ENCODE data around the gene OSTF1. TPM values are rescaled to one million over a fixed set of nuclear protein-coding genes. Genes with fewer than 3 reads are reported as not detected.

The OSTF1 gene
- total RNA-seq, 1 donor from 2014 or later: 87.5 TPM

DNA sequence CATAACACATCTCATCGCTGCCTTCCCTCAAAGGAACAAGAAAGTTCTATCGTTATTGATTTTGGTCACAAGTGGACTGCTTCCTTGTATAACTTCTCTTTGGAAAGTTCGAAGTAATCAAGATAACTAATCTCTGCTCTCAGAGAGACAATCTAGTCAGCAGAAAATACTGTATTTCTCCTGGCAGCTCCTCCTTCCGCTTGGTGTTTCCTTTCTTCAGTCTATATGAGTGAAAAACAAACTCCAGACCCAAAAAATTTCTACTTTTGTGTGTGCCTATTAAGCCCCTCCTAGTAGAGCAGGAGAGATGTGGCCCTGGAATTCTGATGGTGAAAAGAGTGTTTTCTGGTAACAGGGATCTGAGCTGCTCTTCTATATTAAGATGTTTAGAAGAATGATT lies 24.5 kb downstream of the OSTF1 start:
- Mint-ChIP-seq H3K9me3 (peaks cover 1% of the 10 kb centered on the region), H3K27me3 (ENCODE audit: low read depth) (no peaks in the 10 kb centered on the region), H3K4me3 (ENCODE audit: low read depth) (no peak overlapping the region), H3K36me3 (ENCODE audit: low read depth) (peaks cover 32% of the 10 kb centered on the region), H3K27ac (no peak overlapping the region), H3K4me1 (ENCODE audit: low read depth) (peaks cover 50% of the 10 kb centered on the region)
- DNase-seq (ENCODE audit: low spot score): no peak
- intact Hi-C loops (cut with micrococcal nuclease): no loop called here

GRCh38 chr9:75116306-75116705 lies 28.0 kb downstream of the OSTF1 start:
- no peak for DNase-seq (ENCODE audit: low spot score)
- peaks cover 54% of the 10 kb centered on the region for H3K36me3 Mint-ChIP-seq (ENCODE audit: low read depth)
- H3K4me3 Mint-ChIP-seq (ENCODE audit: low read depth): no peak overlapping the region
- peaks cover 58% of the 10 kb centered on the region for H3K4me1 Mint-ChIP-seq (ENCODE audit: low read depth)
- intact Hi-C loops (cut with micrococcal nuclease): no loop called here
- H3K27ac Mint-ChIP-seq: no peak overlapping the region
- H3K27me3 Mint-ChIP-seq (ENCODE audit: low read depth): no peaks in the 10 kb centered on the region
- peaks cover 11% of the 10 kb centered on the region for H3K9me3 Mint-ChIP-seq

DNA sequence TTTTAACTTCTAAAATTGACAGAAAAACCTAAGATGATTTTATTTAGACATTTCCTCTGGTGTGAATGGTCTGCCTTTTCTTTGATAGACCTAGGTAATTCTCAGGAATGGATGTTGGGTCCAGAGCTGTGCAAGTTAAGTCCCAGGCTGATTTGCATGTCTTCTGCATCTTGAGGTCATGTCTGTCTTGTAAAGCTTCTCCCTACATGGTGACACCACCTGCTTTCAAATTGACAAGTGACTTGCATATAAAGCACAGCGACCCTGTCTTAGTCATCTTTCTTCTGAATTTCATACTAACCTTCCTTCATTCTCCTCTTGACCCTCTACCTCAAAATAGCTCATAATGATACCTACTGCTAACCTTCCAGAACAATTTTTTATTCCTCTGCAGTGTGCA lies 29.2 kb downstream of the OSTF1 start:
- DNase-seq (ENCODE audit: low spot score): no peak
- Mint-ChIP-seq H3K36me3 (ENCODE audit: low read depth) (peaks cover 64% of the 10 kb centered on the region), H3K27ac (peak overlapping the region; percentile 74), H3K27me3 (ENCODE audit: low read depth) (no peaks in the 10 kb centered on the region), H3K4me3 (ENCODE audit: low read depth) (no peak overlapping the region), H3K4me1 (ENCODE audit: low read depth) (peaks cover 54% of the 10 kb centered on the region), H3K9me3 (peaks cover 11% of the 10 kb centered on the region)
- intact Hi-C loops (cut with micrococcal nuclease): loop anchor here (1.0 kb wide), 2 partner anchors 28 to 31 kb away; no protein-coding TSS in a partner anchor

- no peaks in the 10 kb centered on the region for H3K27me3 Mint-ChIP-seq (ENCODE audit: low read depth)
- peaks cover 11% of the 10 kb centered on the region for H3K9me3 Mint-ChIP-seq
- H3K27ac Mint-ChIP-seq: peak overlapping the region; percentile 10
- H3K4me1 Mint-ChIP-seq (ENCODE audit: low read depth): peaks cover 50% of the 10 kb centered on the region
- no peak overlapping the region for H3K4me3 Mint-ChIP-seq (ENCODE audit: low read depth)
- DNase-seq (ENCODE audit: low spot score): no peak
- intact Hi-C loops (cut with micrococcal nuclease): no loop called here
- peaks cover 67% of the 10 kb centered on the region for H3K36me3 Mint-ChIP-seq (ENCODE audit: low read depth)
Measured at GRCh38 chr9:75120686-75121085, 32.4 kb downstream of the OSTF1 start.

DNA sequence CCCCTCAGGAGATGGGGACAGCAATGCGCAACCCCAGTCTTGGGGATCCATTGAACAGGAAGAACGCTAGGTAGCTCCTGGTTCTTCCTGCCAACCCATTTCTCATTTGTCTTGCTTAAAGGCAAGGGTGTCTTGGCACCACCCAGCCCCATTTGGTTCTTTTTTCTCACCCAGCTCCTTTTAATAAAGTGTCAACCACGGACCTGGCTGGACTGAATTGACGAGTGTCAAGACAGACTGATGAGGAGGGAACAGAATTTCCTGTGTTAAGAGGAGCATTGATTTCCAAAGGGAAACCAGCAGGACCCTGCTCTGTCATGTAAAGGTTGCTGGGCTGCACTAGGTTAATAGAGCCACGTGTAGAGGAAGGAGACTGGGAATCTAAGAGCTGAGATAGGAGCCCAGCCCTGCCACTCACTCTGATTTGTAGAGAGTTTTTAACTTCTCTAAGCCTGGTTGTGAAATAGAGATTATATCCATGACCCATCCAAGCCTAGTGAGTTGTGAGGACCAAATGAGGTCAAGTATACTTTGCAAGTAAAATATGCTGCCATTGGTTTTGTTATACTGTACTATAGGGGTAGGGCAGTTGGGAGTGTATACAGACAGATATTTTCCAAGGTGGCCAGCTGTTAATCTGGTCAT lies 33.7 kb downstream of the OSTF1 start:
- H3K4me3 Mint-ChIP-seq (ENCODE audit: low read depth): no peak overlapping the region
- H3K27ac Mint-ChIP-seq: no peak overlapping the region
- no peak for DNase-seq (ENCODE audit: low spot score)
- peaks cover 45% of the 10 kb centered on the region for H3K4me1 Mint-ChIP-seq (ENCODE audit: low read depth)
- H3K36me3 Mint-ChIP-seq (ENCODE audit: low read depth): peaks cover 63% of the 10 kb centered on the region
- intact Hi-C loops (cut with micrococcal nuclease): no loop called here
- no peaks in the 10 kb centered on the region for H3K27me3 Mint-ChIP-seq (ENCODE audit: low read depth)
- H3K9me3 Mint-ChIP-seq: peaks cover 11% of the 10 kb centered on the region

DNA sequence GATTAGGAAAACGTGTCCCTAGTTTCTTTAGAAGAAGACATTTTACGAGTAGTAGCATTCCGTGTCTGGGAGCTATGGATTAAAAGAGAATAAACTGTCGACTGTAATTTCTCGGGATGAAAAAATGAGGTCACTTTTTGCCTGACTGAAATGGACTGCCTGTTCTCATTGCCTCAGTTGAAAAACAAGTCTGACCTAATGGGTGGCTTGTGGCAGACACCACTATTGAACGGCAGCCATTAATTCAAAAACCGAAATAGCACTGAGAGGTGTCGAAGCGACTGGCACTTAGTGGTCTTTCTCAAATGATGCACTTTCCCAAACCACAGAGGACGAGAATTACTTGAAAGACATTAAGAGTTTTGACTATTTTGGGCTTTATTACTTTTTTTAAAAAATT lies 35.4 kb downstream of the OSTF1 start:
- peaks cover 51% of the 10 kb centered on the region for H3K36me3 Mint-ChIP-seq (ENCODE audit: low read depth)

DNA sequence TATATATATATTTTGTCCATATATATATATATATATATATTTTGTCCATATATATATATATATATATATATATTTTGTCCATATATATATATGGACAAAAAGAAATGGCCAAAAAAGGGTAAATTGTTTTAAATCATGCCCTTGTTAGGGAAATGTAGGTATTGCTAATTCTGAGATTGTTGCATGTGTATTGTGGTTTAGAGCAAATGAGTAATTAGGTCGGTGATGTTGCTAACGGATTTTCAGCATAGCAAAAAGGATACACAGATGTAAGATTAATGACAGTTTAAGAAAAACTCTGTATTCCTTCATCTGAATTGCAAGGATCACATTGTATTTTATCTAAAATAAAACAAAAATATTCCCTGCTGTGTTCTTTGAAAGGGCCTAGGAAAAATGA lies 40.2 kb downstream of the OSTF1 start:
- Mint-ChIP-seq H3K4me3 (ENCODE audit: low read depth) (no peak overlapping the region), H3K9me3 (no peaks in the 10 kb centered on the region), H3K4me1 (ENCODE audit: low read depth) (peaks cover 61% of the 10 kb centered on the region), H3K27me3 (ENCODE audit: low read depth) (no peaks in the 10 kb centered on the region), H3K36me3 (ENCODE audit: low read depth) (peaks cover 64% of the 10 kb centered on the region), H3K27ac (peak overlapping the region; percentile 69)
- no peak for DNase-seq (ENCODE audit: low spot score)
- intact Hi-C loops (cut with micrococcal nuclease): loop anchor here (1.0 kb wide), 2 partner anchors 20 to 24 kb away; no protein-coding TSS in a partner anchor

More for the DNA sequence above, 35.4 kb downstream of the OSTF1 start:
- no peak overlapping the region for H3K27ac Mint-ChIP-seq
- no peak for DNase-seq (ENCODE audit: low spot score)
- H3K9me3 Mint-ChIP-seq: peaks cover under 1% of the 10 kb centered on the region
- no peak overlapping the region for H3K4me3 Mint-ChIP-seq (ENCODE audit: low read depth)
- peaks cover 39% of the 10 kb centered on the region for H3K4me1 Mint-ChIP-seq (ENCODE audit: low read depth)
- no peaks in the 10 kb centered on the region for H3K27me3 Mint-ChIP-seq (ENCODE audit: low read depth)
- intact Hi-C loops (cut with micrococcal nuclease): no loop called here

GRCh38 chr9:75130172-75130571 lies 41.9 kb downstream of the OSTF1 start:
- intact Hi-C loops (cut with micrococcal nuclease): no loop called here
- Mint-ChIP-seq H3K9me3 (no peaks in the 10 kb centered on the region), H3K36me3 (ENCODE audit: low read depth) (peaks cover 69% of the 10 kb centered on the region), H3K27me3 (ENCODE audit: low read depth) (no peaks in the 10 kb centered on the region), H3K4me1 (ENCODE audit: low read depth) (peaks cover 57% of the 10 kb centered on the region), H3K27ac (no peak overlapping the region), H3K4me3 (ENCODE audit: low read depth) (no peak overlapping the region)
- DNase-seq (ENCODE audit: low spot score): no peak

GRCh38 chr9:75130621-75131230 lies 42.4 kb downstream of the OSTF1 start:
- H3K9me3 Mint-ChIP-seq: no peaks in the 10 kb centered on the region
- H3K27ac Mint-ChIP-seq: peak overlapping the region; percentile 33
- peaks cover 56% of the 10 kb centered on the region for H3K4me1 Mint-ChIP-seq (ENCODE audit: low read depth)
- H3K27me3 Mint-ChIP-seq (ENCODE audit: low read depth): no peaks in the 10 kb centered on the region
- DNase-seq (ENCODE audit: low spot score): no peak
- intact Hi-C loops (cut with micrococcal nuclease): no loop called here
- H3K4me3 Mint-ChIP-seq (ENCODE audit: low read depth): no peak overlapping the region
- H3K36me3 Mint-ChIP-seq (ENCODE audit: low read depth): peaks cover 71% of the 10 kb centered on the region

- Mint-ChIP-seq H3K4me3 (ENCODE audit: low read depth) (no peak overlapping the region), H3K9me3 (no peaks in the 10 kb centered on the region), H3K36me3 (ENCODE audit: low read depth) (peaks cover 80% of the 10 kb centered on the region), H3K27me3 (ENCODE audit: low read depth) (no peaks in the 10 kb centered on the region), H3K4me1 (ENCODE audit: low read depth) (peaks cover 56% of the 10 kb centered on the region), H3K27ac (no peak overlapping the region)
- intact Hi-C loops (cut with micrococcal nuclease): no loop called here
- no peak for DNase-seq (ENCODE audit: low spot score)
Measured at GRCh38 chr9:75131700-75132099, 43.4 kb downstream of the OSTF1 start.

GRCh38 chr9:75132244-75132643 lies 43.9 kb downstream of the OSTF1 start:
- H3K36me3 Mint-ChIP-seq (ENCODE audit: low read depth): peaks cover 86% of the 10 kb centered on the region
- no peak overlapping the region for H3K27ac Mint-ChIP-seq

DNA sequence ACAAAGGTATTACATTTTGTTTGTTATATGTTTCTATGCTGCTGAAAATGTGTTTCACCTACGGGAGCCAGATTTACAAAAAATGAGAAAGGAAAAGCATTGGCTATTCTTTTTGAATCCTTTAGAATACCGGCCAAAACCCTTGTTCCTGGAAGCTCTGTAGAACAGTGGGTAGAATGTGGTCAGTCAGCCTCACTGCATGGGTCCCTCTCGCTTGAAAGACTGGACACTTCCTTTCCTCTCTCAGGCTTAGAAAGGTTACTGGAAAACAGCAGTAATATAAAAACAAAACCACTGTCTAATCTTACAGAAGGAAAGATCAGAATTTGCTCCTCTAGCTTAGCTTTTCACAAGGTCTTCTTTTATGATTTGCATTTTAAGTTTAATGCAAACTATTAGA lies 45.1 kb downstream of the OSTF1 start:
- Mint-ChIP-seq H3K27me3 (ENCODE audit: low read depth) (no peaks in the 10 kb centered on the region), H3K27ac (no peak overlapping the region), H3K36me3 (ENCODE audit: low read depth) (peaks cover 89% of the 10 kb centered on the region), H3K9me3 (no peaks in the 10 kb centered on the region), H3K4me1 (ENCODE audit: low read depth) (peaks cover 58% of the 10 kb centered on the region), H3K4me3 (ENCODE audit: low read depth) (no peak overlapping the region)
- DNase-seq (ENCODE audit: low spot score): no peak
- intact Hi-C loops (cut with micrococcal nuclease): no loop called here

More at GRCh38 chr9:75132244-75132643, 43.9 kb downstream of the OSTF1 start:
- intact Hi-C loops (cut with micrococcal nuclease): no loop called here
- no peak overlapping the region for H3K4me3 Mint-ChIP-seq (ENCODE audit: low read depth)
- no peaks in the 10 kb centered on the region for H3K27me3 Mint-ChIP-seq (ENCODE audit: low read depth)
- H3K4me1 Mint-ChIP-seq (ENCODE audit: low read depth): peaks cover 57% of the 10 kb centered on the region
- DNase-seq (ENCODE audit: low spot score): no peak
- no peaks in the 10 kb centered on the region for H3K9me3 Mint-ChIP-seq

- peaks cover 56% of the 10 kb centered on the region for H3K4me1 Mint-ChIP-seq (ENCODE audit: low read depth)
- no peak for DNase-seq (ENCODE audit: low spot score)
Measured at GRCh38 chr9:75134495-75134894, 46.2 kb downstream of the OSTF1 start.

More at GRCh38 chr9:75134495-75134894, 46.2 kb downstream of the OSTF1 start:
- Mint-ChIP-seq H3K36me3 (ENCODE audit: low read depth) (peaks cover 88% of the 10 kb centered on the region), H3K27me3 (ENCODE audit: low read depth) (no peaks in the 10 kb centered on the region), H3K9me3 (no peaks in the 10 kb centered on the region), H3K27ac (no peak overlapping the region), H3K4me3 (ENCODE audit: low read depth) (no peak overlapping the region)
- intact Hi-C loops (cut with micrococcal nuclease): no loop called here

Data from activated T-helper 2 cell treated with anti-CD3 and anti-CD28 coated beads, Interferon-gamma antibody, Interleukin-2, Interleukin-4, amounts not matched to agents 10 μg/mL and 5 μg/mL and 100 μg/mL, durations not matched to agents 14 hours and 24 hours and 36 hours (primary cell).